HepG2 (cell line): ENCODE results near the gene TFDP1. TPM values are rescaled to one million over a fixed set of nuclear protein-coding genes. Genes with fewer than 3 reads are reported as not detected.

Source experiments
- FOXO4 ChIP-seq: sonication (generic); formaldehyde crosslinking; conservative IDR thresholded peaks from 2 replicates; pipeline ENCODE4 v1.8.1; 2023; ENCODE audit warnings: missing genetic modification reagents
- FOXP4 ChIP-seq: sonication (generic); formaldehyde crosslinking; IDR thresholded peaks from 2 replicates; pipeline ENCODE4 v1.4.0; 2020; ENCODE audit warnings: missing genetic modification reagents
- HNF1B ChIP-seq: sonication (generic); formaldehyde crosslinking; IDR thresholded peaks from 2 replicates; pipeline ENCODE4 v1.5.1; 2020; ENCODE audit warnings: mild to moderate bottlenecking, moderate library complexity, missing genetic modification reagents
- KLF12 ChIP-seq: sonication (generic); formaldehyde crosslinking; IDR thresholded peaks from 2 replicates; pipeline ENCODE4 v1.4.0; 2020; ENCODE audit warnings: missing genetic modification reagents, borderline replicate concordance
- PHF21A ChIP-seq: sonication (generic); formaldehyde crosslinking; IDR thresholded peaks from 2 replicates; pipeline ENCODE4 v1.5.0; 2020; ENCODE audit warnings: mild to moderate bottlenecking, missing genetic modification reagents
- TGIF2 ChIP-seq: IDR thresholded peaks from 2 replicates; pipeline ENCODE4 v1.6.1; 2016; ENCODE audit warnings: control low read depth, missing compliant biosample characterization
- ZNF605 ChIP-seq: sonication (generic); formaldehyde crosslinking; IDR thresholded peaks from 2 replicates; pipeline ENCODE4 v1.8.0; 2022; ENCODE audit warnings: mild to moderate bottlenecking, missing genetic modification reagents
- ZNF709 ChIP-seq: sonication (generic); formaldehyde crosslinking; IDR thresholded peaks from 2 replicates; pipeline ENCODE4 v1.5.0; 2020; ENCODE audit warnings: mild to moderate bottlenecking, missing genetic modification reagents
- polyA plus RNA-seq, 8 experiments: library from polyadenylated mRNA; depleted of rRNA in 3 of 8; stranded (reverse) in 7 of 8; unstranded in 1 of 8; fragments of >200 nt; fragmentation: Illumina TruSeq in 4 of 8; extraction: Trizol in 4 of 8; gene quantifications; 2 replicates each; pipeline versions ENCODE4 v1.2.1 to v1.2.3, GENCODE V29; 2011 to 2016; ENCODE audit warnings: low read depth in 4 of 8, missing spikeins in 1 of 8, mixed read lengths in 1 of 8; ENCODE audit not compliant: insufficient read depth in 1 of 8
- total RNA-seq, 5 experiments: library from RNA; depleted of rRNA; stranded (reverse); fragments of >200 nt; fragmentation: Illumina TruSeq; extraction: Trizol; gene quantifications; 2 replicates each; pipeline ENCODE4 v1.2.3, GENCODE V29; 2016; ENCODE audit warnings: low read depth in 1 of 5
- TF ChIP-seq, protein P1 (sequence below): sonication (generic); formaldehyde crosslinking; IDR thresholded peaks from 2 replicates; pipeline ENCODE4 v1.5.0; 2020; ENCODE audit warnings: mild to moderate bottlenecking, missing genetic modification reagents, borderline replicate concordance
- TF ChIP-seq, protein P2 (sequence below): sonication (generic); formaldehyde crosslinking; IDR thresholded peaks from 2 replicates; pipeline ENCODE4 v1.8.0; 2022; ENCODE audit warnings: missing genetic modification reagents, mild to moderate bottlenecking, moderate library complexity, borderline replicate concordance
- TF ChIP-seq, protein P3 (sequence below): sonication (generic); formaldehyde crosslinking; IDR thresholded peaks from 2 replicates; pipeline ENCODE4 v1.4.0; 2020; ENCODE audit warnings: missing genetic modification reagents

Gene TFDP1
- total and polyA plus RNA-seq, 2 of the 13 experiments (the other 11 are each of a cell fraction or from before 2014, with no cell fraction given): 38.0 to 84.2 TPM

GRCh38 chr13:113544071-113544891 is 40.3 kb upstream of the TFDP1 start (continued):
- TF ChIP-seq FOXO4 (CRISPR knock-in tag): no peak
- TF ChIP-seq TGIF2 (CRISPR knock-in tag): no peak
- peak; percentile 44; the same call in 1 of the 2 replicates for TF ChIP-seq HNF1B (CRISPR knock-in tag)
- TF ChIP-seq KLF12 (CRISPR knock-in tag): no peak
- 0 out of 2 replicates have a peak, but pooled peaks have one; percentile 35 for TF ChIP-seq PHF21A (CRISPR knock-in tag)
- TF ChIP-seq FOXP4: peak; percentile 27; the same call in 1 of the 2 replicates
- peak; percentile 21; the same call in 1 of the 2 replicates for TF ChIP-seq ZNF605 (CRISPR knock-in tag)
- TF ChIP-seq, protein P1, sequence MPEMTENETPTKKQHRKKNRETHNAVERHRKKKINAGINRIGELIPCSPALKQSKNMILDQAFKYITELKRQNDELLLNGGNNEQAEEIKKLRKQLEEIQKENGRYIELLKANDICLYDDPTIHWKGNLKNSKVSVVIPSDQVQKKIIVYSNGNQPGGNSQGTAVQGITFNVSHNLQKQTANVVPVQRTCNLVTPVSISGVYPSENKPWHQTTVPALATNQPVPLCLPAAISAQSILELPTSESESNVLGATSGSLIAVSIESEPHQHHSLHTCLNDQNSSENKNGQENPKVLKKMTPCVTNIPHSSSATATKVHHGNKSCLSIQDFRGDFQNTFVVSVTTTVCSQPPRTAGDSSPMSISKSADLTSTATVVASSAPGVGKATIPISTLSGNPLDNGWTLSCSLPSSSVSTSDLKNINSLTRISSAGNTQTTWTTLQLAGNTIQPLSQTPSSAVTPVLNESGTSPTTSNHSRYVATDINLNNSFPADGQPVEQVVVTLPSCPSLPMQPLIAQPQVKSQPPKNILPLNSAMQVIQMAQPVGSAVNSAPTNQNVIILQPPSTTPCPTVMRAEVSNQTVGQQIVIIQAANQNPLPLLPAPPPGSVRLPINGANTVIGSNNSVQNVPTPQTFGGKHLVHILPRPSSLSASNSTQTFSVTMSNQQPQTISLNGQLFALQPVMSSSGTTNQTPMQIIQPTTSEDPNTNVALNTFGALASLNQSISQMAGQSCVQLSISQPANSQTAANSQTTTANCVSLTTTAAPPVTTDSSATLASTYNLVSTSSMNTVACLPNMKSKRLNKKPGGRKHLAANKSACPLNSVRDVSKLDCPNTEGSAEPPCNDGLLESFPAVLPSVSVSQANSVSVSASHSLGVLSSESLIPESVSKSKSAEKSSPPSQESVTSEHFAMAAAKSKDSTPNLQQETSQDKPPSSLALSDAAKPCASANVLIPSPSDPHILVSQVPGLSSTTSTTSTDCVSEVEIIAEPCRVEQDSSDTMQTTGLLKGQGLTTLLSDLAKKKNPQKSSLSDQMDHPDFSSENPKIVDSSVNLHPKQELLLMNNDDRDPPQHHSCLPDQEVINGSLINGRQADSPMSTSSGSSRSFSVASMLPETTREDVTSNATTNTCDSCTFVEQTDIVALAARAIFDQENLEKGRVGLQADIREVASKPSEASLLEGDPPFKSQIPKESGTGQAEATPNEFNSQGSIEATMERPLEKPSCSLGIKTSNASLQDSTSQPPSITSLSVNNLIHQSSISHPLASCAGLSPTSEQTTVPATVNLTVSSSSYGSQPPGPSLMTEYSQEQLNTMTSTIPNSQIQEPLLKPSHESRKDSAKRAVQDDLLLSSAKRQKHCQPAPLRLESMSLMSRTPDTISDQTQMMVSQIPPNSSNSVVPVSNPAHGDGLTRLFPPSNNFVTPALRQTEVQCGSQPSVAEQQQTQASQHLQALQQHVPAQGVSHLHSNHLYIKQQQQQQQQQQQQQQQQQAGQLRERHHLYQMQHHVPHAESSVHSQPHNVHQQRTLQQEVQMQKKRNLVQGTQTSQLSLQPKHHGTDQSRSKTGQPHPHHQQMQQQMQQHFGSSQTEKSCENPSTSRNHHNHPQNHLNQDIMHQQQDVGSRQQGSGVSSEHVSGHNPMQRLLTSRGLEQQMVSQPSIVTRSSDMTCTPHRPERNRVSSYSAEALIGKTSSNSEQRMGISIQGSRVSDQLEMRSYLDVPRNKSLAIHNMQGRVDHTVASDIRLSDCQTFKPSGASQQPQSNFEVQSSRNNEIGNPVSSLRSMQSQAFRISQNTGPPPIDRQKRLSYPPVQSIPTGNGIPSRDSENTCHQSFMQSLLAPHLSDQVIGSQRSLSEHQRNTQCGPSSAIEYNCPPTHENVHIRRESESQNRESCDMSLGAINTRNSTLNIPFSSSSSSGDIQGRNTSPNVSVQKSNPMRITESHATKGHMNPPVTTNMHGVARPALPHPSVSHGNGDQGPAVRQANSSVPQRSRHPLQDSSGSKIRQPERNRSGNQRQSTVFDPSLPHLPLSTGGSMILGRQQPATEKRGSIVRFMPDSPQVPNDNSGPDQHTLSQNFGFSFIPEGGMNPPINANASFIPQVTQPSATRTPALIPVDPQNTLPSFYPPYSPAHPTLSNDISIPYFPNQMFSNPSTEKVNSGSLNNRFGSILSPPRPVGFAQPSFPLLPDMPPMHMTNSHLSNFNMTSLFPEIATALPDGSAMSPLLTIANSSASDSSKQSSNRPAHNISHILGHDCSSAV: no peak
- TF ChIP-seq, protein P2, sequence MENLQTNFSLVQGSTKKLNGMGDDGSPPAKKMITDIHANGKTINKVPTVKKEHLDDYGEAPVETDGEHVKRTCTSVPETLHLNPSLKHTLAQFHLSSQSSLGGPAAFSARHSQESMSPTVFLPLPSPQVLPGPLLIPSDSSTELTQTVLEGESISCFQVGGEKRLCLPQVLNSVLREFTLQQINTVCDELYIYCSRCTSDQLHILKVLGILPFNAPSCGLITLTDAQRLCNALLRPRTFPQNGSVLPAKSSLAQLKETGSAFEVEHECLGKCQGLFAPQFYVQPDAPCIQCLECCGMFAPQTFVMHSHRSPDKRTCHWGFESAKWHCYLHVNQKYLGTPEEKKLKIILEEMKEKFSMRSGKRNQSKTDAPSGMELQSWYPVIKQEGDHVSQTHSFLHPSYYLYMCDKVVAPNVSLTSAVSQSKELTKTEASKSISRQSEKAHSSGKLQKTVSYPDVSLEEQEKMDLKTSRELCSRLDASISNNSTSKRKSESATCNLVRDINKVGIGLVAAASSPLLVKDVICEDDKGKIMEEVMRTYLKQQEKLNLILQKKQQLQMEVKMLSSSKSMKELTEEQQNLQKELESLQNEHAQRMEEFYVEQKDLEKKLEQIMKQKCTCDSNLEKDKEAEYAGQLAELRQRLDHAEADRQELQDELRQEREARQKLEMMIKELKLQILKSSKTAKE: peak; percentile 57; the same call in 1 of the 2 replicates
- TF ChIP-seq, protein P3, sequence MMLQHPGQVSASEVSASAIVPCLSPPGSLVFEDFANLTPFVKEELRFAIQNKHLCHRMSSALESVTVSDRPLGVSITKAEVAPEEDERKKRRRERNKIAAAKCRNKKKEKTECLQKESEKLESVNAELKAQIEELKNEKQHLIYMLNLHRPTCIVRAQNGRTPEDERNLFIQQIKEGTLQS (CRISPR knock-in tag): no peak
- no peak for TF ChIP-seq ZNF709 (CRISPR knock-in tag)
